Osteoblast (primary cell): ENCODE measurements around the gene APPL1. TPM values are rescaled to one million over a fixed set of nuclear protein-coding genes. Genes with fewer than 3 reads are reported as not detected.

Experiments used
- DNase-seq: peaks from one replicate; pipeline ENCODE4 v3.0.0; 2011; ENCODE audit warnings: low spot score, mixed read lengths; ENCODE audit not compliant: insufficient read length; ENCODE audit errors: missing footprints
- H2AFZ ChIP-seq: 2 replicates; pipeline ENCODE4 v1.6.0; 2011; ENCODE audit warnings: mild to moderate bottlenecking, low read length
- H3K27ac ChIP-seq: 2 replicates; pipeline ENCODE4 v1.5.1; 2011; ENCODE audit warnings: mild to moderate bottlenecking, low read depth, low read length, moderate library complexity
- H3K27me3 ChIP-seq: 2 replicates; pipeline ENCODE4 v1.6.0; 2012; ENCODE audit warnings: mild to moderate bottlenecking, control low read depth, inconsistent platforms, low read length, moderate library complexity; ENCODE audit not compliant: insufficient read depth
- H3K36me3 ChIP-seq: 2 replicates; pipeline ENCODE4 v1.5.1; 2011; ENCODE audit warnings: mild to moderate bottlenecking, low read length, control low read depth, moderate library complexity; ENCODE audit not compliant: insufficient read depth
- H3K4me1 ChIP-seq: 2 replicates; pipeline ENCODE4 v1.5.1; 2011; ENCODE audit warnings: mild to moderate bottlenecking, low read length, control low read depth, moderate library complexity; ENCODE audit not compliant: insufficient read depth
- H3K4me2 ChIP-seq: 2 replicates; pipeline ENCODE4 v1.6.0; 2011; ENCODE audit warnings: mild to moderate bottlenecking, low read length; ENCODE audit not compliant: insufficient read depth
- H3K4me3 ChIP-seq: fragments of 200-600 bp; sonication (generic); 3 replicates; pipeline ENCODE4 v1.5.1; 2012; ENCODE audit warnings: mild to moderate bottlenecking, low read length, inconsistent platforms; ENCODE audit not compliant: insufficient read depth
- H3K79me2 ChIP-seq: 2 replicates; pipeline ENCODE4 v1.6.0; 2012; ENCODE audit warnings: mild to moderate bottlenecking, low read length, control low read depth, inconsistent platforms; ENCODE audit not compliant: insufficient read depth
- H3K9me3 ChIP-seq: 2 replicates; pipeline ENCODE4 v1.5.1; 2011; ENCODE audit warnings: low read depth, low read length, control low read depth
- H4K20me1 ChIP-seq: 2 replicates; pipeline ENCODE4 v1.6.0; 2012; ENCODE audit warnings: mild to moderate bottlenecking, low read length, control low read depth; ENCODE audit not compliant: insufficient read depth
- total RNA-seq: library from RNA; depleted of rRNA; stranded (reverse); fragments of >200 nt; gene quantifications from 2 replicates; pipeline ENCODE4 v1.2.3, GENCODE V29; 2012
- TF ChIP-seq, protein P1 (sequence below): IDR thresholded peaks from 2 replicates; pipeline ENCODE4 v1.5.1; 2011; ENCODE audit warnings: mild to moderate bottlenecking, low read depth, low read length, moderate library complexity; ENCODE audit errors: extremely low read depth

The APPL1 gene
- total RNA-seq, 1 donor = 53.6 TPM

DNA sequence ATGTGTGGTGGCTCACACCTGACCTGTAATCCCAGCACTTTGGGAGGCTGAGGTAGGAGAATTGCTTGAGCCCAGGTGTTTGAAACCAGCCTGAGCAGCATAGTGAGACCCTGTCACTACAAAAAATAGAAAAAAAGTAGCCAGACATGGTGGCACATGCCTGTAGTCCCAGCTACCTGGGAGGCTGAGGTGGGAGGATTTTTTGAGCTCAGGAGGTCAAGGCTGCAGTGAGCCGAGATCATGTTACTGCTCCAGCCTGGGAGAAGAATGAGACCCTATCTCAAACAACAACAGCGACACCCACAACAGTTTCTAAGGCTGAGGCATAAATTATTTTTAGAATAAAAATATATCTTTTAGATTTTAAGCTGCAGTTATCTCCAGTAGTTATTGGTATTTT lies 6.3 kb downstream of the APPL1 start:
- H3K27ac ChIP-seq = no peak overlapping the region
- peaks cover 11% of the 10 kb centered on the region for H3K4me1 ChIP-seq
- no peaks in the 10 kb centered on the region for H3K27me3 ChIP-seq
- TF ChIP-seq, protein P1, sequence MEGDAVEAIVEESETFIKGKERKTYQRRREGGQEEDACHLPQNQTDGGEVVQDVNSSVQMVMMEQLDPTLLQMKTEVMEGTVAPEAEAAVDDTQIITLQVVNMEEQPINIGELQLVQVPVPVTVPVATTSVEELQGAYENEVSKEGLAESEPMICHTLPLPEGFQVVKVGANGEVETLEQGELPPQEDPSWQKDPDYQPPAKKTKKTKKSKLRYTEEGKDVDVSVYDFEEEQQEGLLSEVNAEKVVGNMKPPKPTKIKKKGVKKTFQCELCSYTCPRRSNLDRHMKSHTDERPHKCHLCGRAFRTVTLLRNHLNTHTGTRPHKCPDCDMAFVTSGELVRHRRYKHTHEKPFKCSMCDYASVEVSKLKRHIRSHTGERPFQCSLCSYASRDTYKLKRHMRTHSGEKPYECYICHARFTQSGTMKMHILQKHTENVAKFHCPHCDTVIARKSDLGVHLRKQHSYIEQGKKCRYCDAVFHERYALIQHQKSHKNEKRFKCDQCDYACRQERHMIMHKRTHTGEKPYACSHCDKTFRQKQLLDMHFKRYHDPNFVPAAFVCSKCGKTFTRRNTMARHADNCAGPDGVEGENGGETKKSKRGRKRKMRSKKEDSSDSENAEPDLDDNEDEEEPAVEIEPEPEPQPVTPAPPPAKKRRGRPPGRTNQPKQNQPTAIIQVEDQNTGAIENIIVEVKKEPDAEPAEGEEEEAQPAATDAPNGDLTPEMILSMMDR = no peak
- H4K20me1 ChIP-seq = peaks cover 30% of the 10 kb centered on the region
- no peaks in the 10 kb centered on the region for H3K9me3 ChIP-seq
- no peak overlapping the region for H3K4me3 ChIP-seq
- H3K79me2 ChIP-seq = peaks cover 58% of the 10 kb centered on the region
- peaks cover 14% of the 10 kb centered on the region for H3K36me3 ChIP-seq
- no peak overlapping the region for H3K4me2 ChIP-seq
- no peak for DNase-seq
- no peak overlapping the region for H2AFZ ChIP-seq

DNA sequence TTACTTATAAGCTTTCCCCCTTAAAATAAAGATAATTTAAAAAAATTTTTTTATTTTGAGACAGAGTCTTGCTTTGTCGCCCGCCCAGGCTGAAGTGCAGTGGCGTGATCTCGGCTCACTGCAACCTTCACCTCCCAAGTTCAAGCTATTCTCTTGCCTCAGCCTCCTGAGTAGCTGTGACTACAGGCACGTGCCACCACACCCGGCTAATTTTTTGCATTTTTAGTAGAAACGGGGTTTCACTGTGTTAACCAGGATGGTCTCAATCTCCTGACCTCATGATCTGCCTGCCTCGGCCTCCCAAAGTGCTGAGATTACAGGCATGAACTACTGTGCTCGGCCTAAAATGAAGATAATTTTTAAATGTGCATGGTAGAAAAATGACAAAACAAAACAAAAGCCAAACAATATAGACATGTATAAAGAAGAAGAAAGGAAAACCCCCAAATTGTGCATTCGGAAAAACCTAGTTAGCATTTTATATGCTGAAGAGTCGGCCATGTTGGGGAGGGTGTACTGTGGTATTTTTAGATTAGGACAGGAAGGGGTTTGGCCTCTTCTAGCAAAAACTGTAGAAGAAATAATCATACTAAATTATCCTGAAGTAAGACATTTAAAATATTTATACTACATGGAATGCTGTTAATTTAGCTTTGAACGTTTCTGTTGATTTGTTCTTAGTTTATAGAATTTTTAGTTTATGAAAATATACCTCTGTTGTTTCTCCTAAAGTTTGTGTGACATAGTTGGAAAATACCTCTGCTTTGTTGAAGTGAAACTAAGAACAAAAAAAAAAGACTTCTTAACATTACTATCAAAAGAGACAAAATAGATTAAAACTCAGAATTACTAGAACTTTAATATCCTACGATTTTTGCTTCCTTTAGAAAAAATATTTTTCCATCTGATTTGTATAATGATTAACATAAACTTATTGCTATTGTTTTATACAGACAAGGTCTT lies 7.4 kb downstream of the APPL1 start:
- TF ChIP-seq, protein P1 = no peak
- H3K4me2 ChIP-seq = no peak overlapping the region
- H2AFZ ChIP-seq = no peak overlapping the region
- H3K36me3 ChIP-seq = peaks cover 20% of the 10 kb centered on the region
- peaks cover 2% of the 10 kb centered on the region for H3K4me1 ChIP-seq
- peaks cover 25% of the 10 kb centered on the region for H4K20me1 ChIP-seq
- DNase-seq = no peak
- H3K79me2 ChIP-seq = peaks cover 51% of the 10 kb centered on the region
- H3K27ac ChIP-seq = no peak overlapping the region
- no peak overlapping the region for H3K4me3 ChIP-seq
- no peaks in the 10 kb centered on the region for H3K27me3 ChIP-seq
- no peaks in the 10 kb centered on the region for H3K9me3 ChIP-seq

DNA sequence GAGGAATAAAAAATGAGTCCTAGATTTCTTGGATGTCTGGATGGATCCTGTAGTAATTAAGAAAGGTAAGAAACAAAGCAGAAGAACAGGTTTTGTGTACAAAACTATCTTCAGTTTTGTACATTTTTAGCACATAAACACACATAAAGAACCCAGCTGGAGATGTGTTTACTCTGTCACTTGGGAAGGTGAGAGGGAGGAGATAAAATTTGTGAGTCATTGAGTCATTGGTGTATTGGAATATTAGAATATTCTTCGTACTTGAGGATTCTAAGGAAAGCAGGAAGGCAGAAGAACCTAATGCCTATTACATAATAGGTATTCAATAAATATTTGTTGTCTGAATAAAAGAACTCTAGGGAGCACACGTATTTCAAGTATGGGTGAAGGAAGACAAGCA lies 17.4 kb downstream of the APPL1 start:
- Histone ChIP-seq H4K20me1 (no peaks in the 10 kb centered on the region), H2AFZ (no peak overlapping the region), H3K79me2 (no peaks in the 10 kb centered on the region), H3K4me1 (no peaks in the 10 kb centered on the region), H3K36me3 (peaks cover 43% of the 10 kb centered on the region), H3K9me3 (no peaks in the 10 kb centered on the region), H3K4me2 (no peak overlapping the region), H3K4me3 (no peak overlapping the region), H3K27ac (no peak overlapping the region), H3K27me3 (no peaks in the 10 kb centered on the region)
- DNase-seq = no peak
- TF ChIP-seq, protein P1 = no peak

DNA sequence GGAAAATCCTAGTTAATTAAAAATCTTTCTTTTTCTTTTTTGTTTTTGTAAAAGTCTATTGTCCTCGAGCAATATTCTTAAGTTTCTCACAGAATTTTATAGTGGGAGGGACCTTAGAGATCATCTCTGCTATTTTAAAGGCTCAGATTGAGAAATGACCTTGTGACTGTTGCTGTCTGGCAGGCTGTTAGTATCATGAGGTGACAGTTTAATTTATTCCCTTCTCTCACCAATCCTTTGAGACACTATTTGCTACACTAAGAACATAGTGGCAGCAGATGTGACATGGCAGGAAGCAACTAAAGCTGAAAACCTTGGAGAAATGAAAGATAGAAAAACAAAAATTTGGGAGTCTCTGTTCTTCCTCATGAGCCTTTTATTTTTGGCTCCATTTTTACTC lies 24.9 kb downstream of the APPL1 start:
- Histone ChIP-seq H3K79me2 (no peaks in the 10 kb centered on the region), H3K27ac (no peak overlapping the region), H3K36me3 (peaks cover 27% of the 10 kb centered on the region), H3K9me3 (no peaks in the 10 kb centered on the region), H2AFZ (no peak overlapping the region), H3K4me1 (no peaks in the 10 kb centered on the region), H4K20me1 (no peaks in the 10 kb centered on the region), H3K4me3 (no peak overlapping the region), H3K4me2 (no peak overlapping the region), H3K27me3 (no peaks in the 10 kb centered on the region)
- no peak for DNase-seq
- TF ChIP-seq, protein P1 = no peak
